Thyroid gland (tissue), 4 donors: Measurements from ENCODE around the gene NAGS. TPM values are rescaled to one million over a fixed set of nuclear protein-coding genes. Genes with fewer than 3 reads are reported as not detected.
"Not testable (repeated sequence)": the region's sequence is repeated elsewhere in the genome, so short reads cannot be mapped to it uniquely, and the experiment has no call there.

ENCODE experiments used
- DNase-seq, 2 donors: peaks; one replicate each; pipeline ENCODE4 v3.0.0-alpha.2; 2019
- H3K27ac ChIP-seq, 3 donors: fragments of 200-600 bp; sonication (generic); 1 replicate in 2 of 3; 2 replicates in 1 of 3; pipeline ENCODE4 v1.5.1; 2016 to 2019; ENCODE audit warnings: mild to moderate bottlenecking in 1 of 3, moderate library complexity in 1 of 3
- H3K27me3 ChIP-seq: fragments of 200-600 bp; sonication (generic); one replicate; pipeline ENCODE4 v1.5.1; 2019
- H3K36me3 ChIP-seq, 2 donors: fragments of 200-600 bp; sonication (generic); one replicate each; pipeline ENCODE4 v1.5.1; 2016 to 2019
- H3K4me1 ChIP-seq, 2 donors: fragments of 200-600 bp; sonication (generic); one replicate each; pipeline ENCODE4 v1.5.1; 2017 to 2019
- H3K4me3 ChIP-seq, 3 donors: fragments of 200-600 bp; sonication (generic); replicated peaks in 1 of 3; 1 replicate in 2 of 3; 2 replicates in 1 of 3; pipeline ENCODE4 v1.5.1; 2016; ENCODE audit warnings: mild to moderate bottlenecking in 1 of 3
- H3K9me3 ChIP-seq: fragments of 200-600 bp; sonication (generic); one replicate; pipeline ENCODE4 v1.5.1; 2017
- CTCF ChIP-seq, 6 experiments: fragments of 200-600 bp in 3 of 6; fragments of 450-650 bp in 3 of 6; sonication (generic) in 3 of 6; IDR thresholded peaks; one replicate each; pipeline ENCODE4 v1.5.1; 2016 to 2019; ENCODE audit warnings: antibody characterized with exemption in 6 of 6, mild to moderate bottlenecking in 2 of 6, inconsistent platforms in 1 of 6, moderate library complexity in 1 of 6
- POLR2A ChIP-seq, 2 donors: fragments of 450-650 bp; IDR thresholded peaks; one replicate each; pipeline ENCODE4 v1.6.1; 2017; ENCODE audit warnings: antibody characterized with exemption in 2 of 2, mild to moderate bottlenecking in 2 of 2, moderate library complexity in 1 of 2
- WGBS, 2 donors: methylation state at CpG; one replicate each; pipeline ENCODE4 v1.1.5; 2017; 5-methylcytosine and 5-hydroxymethylcytosine counted together
- intact Hi-C: fragments of 100-400 bp; cut with DNase I; formaldehyde crosslinking; loops from one replicate; pipeline ENCODE4 v1.15.1; 2023
- total RNA-seq, 4 donors: library from RNA; depleted of rRNA; stranded (reverse); fragments of >200 nt; gene quantifications; one replicate each; pipeline ENCODE4 v1.2.3, GENCODE V29; 2016

The NAGS gene
- total RNA-seq, 4 donors from 2014 or later = 11.9 to 19.2 (median 14.5) TPM

GRCh38 chr17:44024853-44025252 lies 20.4 kb downstream of the NAGS start:
- DNase-seq = no peak
- Histone ChIP-seq H3K4me3 (no peak overlapping the region), H3K36me3 (no peaks in the 10 kb centered on the region), H3K27me3 (no peaks in the 10 kb centered on the region), H3K4me1 (no peaks in the 10 kb centered on the region), H3K27ac (no peak overlapping the region), H3K9me3 (no peaks in the 10 kb centered on the region)
- TF ChIP-seq POLR2A (IDR thresholded peaks at IDR 0.05) (no peak), CTCF (IDR thresholded peaks at IDR 0.05) (no peak)
- intact Hi-C loops = no loop called here
- WGBS, 2 donors = 87 to 92% methylated on average over 4 of the region's 4 CpGs

GRCh38 chr17:44029736-44030135 lies 25.3 kb downstream of the NAGS start:
- Histone ChIP-seq H3K27ac (no peak overlapping the region), H3K27me3 (no peaks in the 10 kb centered on the region), H3K36me3 (peaks cover 0 to 3% of the 10 kb centered on the region in 2 donors), H3K9me3 (no peaks in the 10 kb centered on the region), H3K4me1 (peaks cover 10 to 17% of the 10 kb centered on the region in 2 donors), H3K4me3 (no peak overlapping the region)
- intact Hi-C loops = no loop called here
- 88 to 89% methylated on average over 5 of the region's 5 CpGs for WGBS, 2 donors
- DNase-seq = no peak
- TF ChIP-seq POLR2A (IDR thresholded peaks at IDR 0.05) = no peak
- TF ChIP-seq CTCF (IDR thresholded peaks at IDR 0.05) = no peak

- no peak overlapping the region for H3K27ac ChIP-seq
- intact Hi-C loops = no loop called here
- peaks cover 0 to 3% of the 10 kb centered on the region in 2 donors for H3K36me3 ChIP-seq
- H3K4me1 ChIP-seq = peaks cover 10 to 17% of the 10 kb centered on the region in 2 donors
- no peak for TF ChIP-seq CTCF (IDR thresholded peaks at IDR 0.05)
- no peak for TF ChIP-seq POLR2A (IDR thresholded peaks at IDR 0.05)
- H3K4me3 ChIP-seq = no peak overlapping the region
- WGBS, 2 donors = 88 to 95% methylated on average over 3 of the region's 3 CpGs
- DNase-seq = no peak
- no peaks in the 10 kb centered on the region for H3K27me3 ChIP-seq
- H3K9me3 ChIP-seq = no peaks in the 10 kb centered on the region
Measured at GRCh38 chr17:44030482-44030881, 26.1 kb downstream of the NAGS start.

- intact Hi-C loops = no loop called here
- TF ChIP-seq POLR2A (IDR thresholded peaks at IDR 0.05) (no peak), CTCF (IDR thresholded peaks at IDR 0.05) (no peak)
- H3K4me3 ChIP-seq = no peak overlapping the region
- WGBS, 2 donors = 48% methylated on average over 3 of the region's 3 CpGs
- H3K27ac ChIP-seq = peak overlapping the region; percentile 78 to 93 (median 80)
- H3K27me3 ChIP-seq = no peaks in the 10 kb centered on the region
- no peaks in the 10 kb centered on the region for H3K9me3 ChIP-seq
- peak; percentile 39 to 59 for DNase-seq
- peaks cover 10 to 17% of the 10 kb centered on the region in 2 donors for H3K4me1 ChIP-seq
- peaks cover 18 to 20% of the 10 kb centered on the region in 2 donors for H3K36me3 ChIP-seq
Measured at GRCh38 chr17:44033861-44034408, 29.5 kb downstream of the NAGS start.

- peaks cover 18 to 20% of the 10 kb centered on the region in 2 donors for H3K36me3 ChIP-seq
- intact Hi-C loops, DNase-seq, H3K27me3 ChIP-seq, H3K4me3 ChIP-seq, H3K9me3 ChIP-seq: not testable (repeated sequence)
- H3K27ac ChIP-seq = peak overlapping the region; percentile 78 to 93 (median 80)
- H3K4me1 ChIP-seq = peaks cover 12 to 18% of the 10 kb centered on the region in 2 donors
- WGBS, 2 donors = no CpG with 5 or more reads among the region's 3 CpGs
Measured at GRCh38 chr17:44034688-44035087, 30.3 kb downstream of the NAGS start.
